GM12892 (cell line): ENCODE results near the gene IQCK.

Experiments used
- POLR2A ChIP-seq: IDR thresholded peaks from 2 replicates; pipeline ENCODE4 v1.6.1; 2011; ENCODE audit warnings: low read depth, low read length, control low read depth
- TAF1 ChIP-seq: IDR thresholded peaks from 2 replicates; pipeline ENCODE4 v1.6.1; 2011; ENCODE audit warnings: low read depth, mild to moderate bottlenecking, control low read depth, low read length, borderline replicate concordance

GRCh38 chr16:19809121-19809635 lies 91.1 kb downstream of the IQCK start:
- no peak for TF ChIP-seq TAF1
- no peak for TF ChIP-seq POLR2A
